ENCODE results near the gene KSR1. TPM values are rescaled to one million over a fixed set of nuclear protein-coding genes. Genes with fewer than 3 reads are reported as not detected.
"Not testable (repeated sequence)": the region's sequence is repeated elsewhere in the genome, so short reads cannot be mapped to it uniquely, and the experiment has no call there.

KSR1 gene
- total RNA-seq, 1 donor from 2014 or later: 9.5 TPM

- intact Hi-C loops (cut with micrococcal nuclease): no loop called here
These were observed 42.5 kb downstream of the KSR1 start for GRCh38 chr17:27498615-27499309.

GRCh38 chr17:27499451-27500265, 43.4 kb downstream of the KSR1 start:
- intact Hi-C loops (cut with micrococcal nuclease): no loop called here
- H3K27ac ChIP-seq (replicated peaks): no peak overlapping the region
- DNase-seq: no peak
- no peaks in the 10 kb centered on the region for H3K27me3 ChIP-seq (ENCODE audit: low read depth)
- no peaks in the 10 kb centered on the region for H3K36me3 ChIP-seq
- H3K4me1 ChIP-seq: peaks cover 40% of the 10 kb centered on the region
- no peak for TF ChIP-seq CTCF (IDR thresholded peaks at IDR 0.05; ENCODE audit: borderline replicate concordance)
- H3K4me3 ChIP-seq: no peak overlapping the region
- peaks cover 12% of the 10 kb centered on the region for H3K9me3 ChIP-seq (replicated peaks)

More at GRCh38 chr17:27498615-27499309, 42.5 kb downstream of the KSR1 start:
- Histone ChIP-seq H3K9me3 (replicated peaks) (peaks cover 12% of the 10 kb centered on the region), H3K36me3 (no peaks in the 10 kb centered on the region), H3K27me3 (ENCODE audit: low read depth) (no peaks in the 10 kb centered on the region), H3K27ac (replicated peaks) (no peak overlapping the region), H3K4me3 (no peak overlapping the region), H3K4me1 (peaks cover 41% of the 10 kb centered on the region)
- DNase-seq: no peak
- no peak for TF ChIP-seq CTCF (IDR thresholded peaks at IDR 0.05; ENCODE audit: borderline replicate concordance)

DNA sequence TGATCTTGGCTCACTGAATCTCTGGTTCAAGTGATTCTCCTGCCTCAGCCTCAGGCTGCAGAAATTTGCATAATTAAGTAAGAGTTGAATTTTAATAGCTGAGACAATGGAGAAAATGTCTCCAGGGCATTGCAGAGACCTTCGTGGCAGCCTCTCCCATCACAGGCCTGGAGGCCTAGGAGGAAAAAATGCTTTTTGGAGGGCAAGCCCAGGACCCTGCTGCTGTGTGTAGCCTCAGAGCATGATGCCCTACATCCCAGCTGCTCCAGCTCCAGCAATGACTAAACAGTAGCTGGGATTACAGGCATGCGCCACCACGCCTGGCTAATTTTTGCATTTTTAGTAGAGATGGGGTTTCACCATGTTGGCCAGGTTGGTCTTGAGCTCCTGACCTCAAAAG, 45.1 kb downstream of the KSR1 start:
- H3K27me3 ChIP-seq (ENCODE audit: low read depth); H3K36me3 ChIP-seq; H3K27ac ChIP-seq (replicated peaks); DNase-seq; intact Hi-C loops (cut with micrococcal nuclease); H3K4me3 ChIP-seq: not testable (repeated sequence)
- H3K9me3 ChIP-seq (replicated peaks): peaks cover 12% of the 10 kb centered on the region
- H3K4me1 ChIP-seq: peaks cover 30% of the 10 kb centered on the region

DNA sequence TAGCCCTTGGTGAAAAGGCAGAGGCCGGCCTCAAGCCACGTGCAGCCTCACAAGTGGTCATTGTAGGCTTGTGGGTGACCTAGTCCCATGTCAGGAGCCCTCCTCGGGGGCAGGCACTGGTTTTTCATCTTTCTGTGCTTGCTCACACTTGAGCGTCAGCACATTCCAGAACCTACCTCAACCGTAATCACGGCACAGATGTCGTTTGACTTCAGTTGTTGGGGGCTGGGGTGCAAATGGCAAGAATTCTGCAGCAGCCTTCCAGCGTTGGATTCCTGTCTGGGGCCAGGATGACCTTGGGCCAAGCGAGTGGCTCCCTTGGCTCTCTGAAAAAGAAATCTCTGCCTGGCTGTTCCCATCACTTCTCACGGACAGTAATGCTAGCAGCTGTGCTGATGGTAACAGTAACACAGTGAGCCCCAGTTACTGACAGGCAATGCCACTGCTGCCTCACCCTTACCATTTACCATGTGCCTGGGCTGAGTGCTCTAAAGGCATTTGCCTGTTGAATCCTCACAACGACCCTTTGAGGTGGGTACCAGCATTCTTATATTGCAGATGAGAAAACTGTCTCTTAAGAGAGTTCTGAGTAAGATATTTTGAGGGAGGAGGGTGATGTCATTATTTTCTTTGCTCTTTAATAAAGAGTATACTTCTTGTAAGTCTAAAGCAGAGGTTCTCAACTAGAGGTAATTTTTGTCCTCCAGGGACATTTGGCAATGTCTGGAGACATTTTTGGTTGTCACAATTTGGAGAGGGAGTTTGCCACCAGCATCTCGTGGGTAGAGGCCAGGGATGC, 46.5 kb downstream of the KSR1 start:
- intact Hi-C loops (cut with micrococcal nuclease): no loop called here
- Histone ChIP-seq H3K4me3 (no peak overlapping the region), H3K27me3 (ENCODE audit: low read depth) (no peaks in the 10 kb centered on the region), H3K36me3 (no peaks in the 10 kb centered on the region), H3K4me1 (peaks cover 30% of the 10 kb centered on the region), H3K27ac (replicated peaks) (peak overlapping the region; percentile 19), H3K9me3 (replicated peaks) (peaks cover 12% of the 10 kb centered on the region)
- no peak for TF ChIP-seq CTCF (IDR thresholded peaks at IDR 0.05; ENCODE audit: borderline replicate concordance)
- peak; percentile 29 for DNase-seq

DNA sequence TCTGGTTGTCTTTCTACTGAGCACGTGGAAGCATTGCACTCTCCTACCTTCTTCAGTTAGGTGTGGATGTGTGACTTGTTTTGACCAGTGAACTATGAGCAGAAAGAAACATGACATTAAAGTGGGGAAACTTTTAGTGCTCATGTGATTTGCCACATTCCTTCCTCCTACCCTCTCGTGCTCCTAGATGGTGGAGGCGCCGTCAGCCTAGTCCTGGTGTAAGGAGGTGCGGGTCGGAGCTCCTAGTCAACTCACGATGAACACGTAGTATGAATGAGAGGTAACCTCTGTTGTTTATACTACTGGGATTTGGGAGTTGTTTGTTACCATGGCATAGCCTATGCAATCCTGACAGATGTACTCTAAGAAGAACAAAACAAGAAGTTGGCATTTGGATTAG, 47.4 kb downstream of the KSR1 start:
- H3K36me3 ChIP-seq: no peaks in the 10 kb centered on the region
- DNase-seq: no peak
- H3K4me1 ChIP-seq: peaks cover 30% of the 10 kb centered on the region
- no peak overlapping the region for H3K27ac ChIP-seq (replicated peaks)
- TF ChIP-seq CTCF (IDR thresholded peaks at IDR 0.05; ENCODE audit: borderline replicate concordance): no peak
- no peaks in the 10 kb centered on the region for H3K27me3 ChIP-seq (ENCODE audit: low read depth)
- peaks cover 12% of the 10 kb centered on the region for H3K9me3 ChIP-seq (replicated peaks)
- no peak overlapping the region for H3K4me3 ChIP-seq
- intact Hi-C loops (cut with micrococcal nuclease): no loop called here
